Vagina (tissue), 2 donors: Measurements from ENCODE around the gene ETV2.

Experiments
- POLR2A ChIP-seq, 2 donors: fragments of 450-650 bp; IDR thresholded peaks; one replicate each; pipeline ENCODE4 v1.6.1; 2017; ENCODE audit warnings: antibody characterized with exemption in 2 of 2, mild to moderate bottlenecking in 2 of 2, moderate library complexity in 2 of 2
- POLR2AphosphoS5 ChIP-seq, 2 donors: sonication (generic); formaldehyde crosslinking; IDR thresholded peaks; one replicate each; pipeline ENCODE4 v1.9.0; 2017; ENCODE audit warnings: antibody characterized with exemption in 2 of 2, mild to moderate bottlenecking in 2 of 2, low read depth in 1 of 2; ENCODE audit not compliant: insufficient read depth in 1 of 2
- TF ChIP-seq, protein P1 (sequence below), 3 experiments: fragments of 450-650 bp in 2 of 3; fragments of 200-600 bp in 1 of 3; sonication (generic) in 1 of 3; IDR thresholded peaks; one replicate each; pipeline ENCODE4 v1.5.1; 2017 to 2019; ENCODE audit warnings: antibody characterized with exemption in 3 of 3, mild to moderate bottlenecking in 2 of 3, moderate library complexity in 2 of 3

GRCh38 chr19:35669566-35669965 lies 28.0 kb downstream of the ETV2 start:
- TF ChIP-seq, protein P1, sequence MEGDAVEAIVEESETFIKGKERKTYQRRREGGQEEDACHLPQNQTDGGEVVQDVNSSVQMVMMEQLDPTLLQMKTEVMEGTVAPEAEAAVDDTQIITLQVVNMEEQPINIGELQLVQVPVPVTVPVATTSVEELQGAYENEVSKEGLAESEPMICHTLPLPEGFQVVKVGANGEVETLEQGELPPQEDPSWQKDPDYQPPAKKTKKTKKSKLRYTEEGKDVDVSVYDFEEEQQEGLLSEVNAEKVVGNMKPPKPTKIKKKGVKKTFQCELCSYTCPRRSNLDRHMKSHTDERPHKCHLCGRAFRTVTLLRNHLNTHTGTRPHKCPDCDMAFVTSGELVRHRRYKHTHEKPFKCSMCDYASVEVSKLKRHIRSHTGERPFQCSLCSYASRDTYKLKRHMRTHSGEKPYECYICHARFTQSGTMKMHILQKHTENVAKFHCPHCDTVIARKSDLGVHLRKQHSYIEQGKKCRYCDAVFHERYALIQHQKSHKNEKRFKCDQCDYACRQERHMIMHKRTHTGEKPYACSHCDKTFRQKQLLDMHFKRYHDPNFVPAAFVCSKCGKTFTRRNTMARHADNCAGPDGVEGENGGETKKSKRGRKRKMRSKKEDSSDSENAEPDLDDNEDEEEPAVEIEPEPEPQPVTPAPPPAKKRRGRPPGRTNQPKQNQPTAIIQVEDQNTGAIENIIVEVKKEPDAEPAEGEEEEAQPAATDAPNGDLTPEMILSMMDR (IDR thresholded peaks at IDR 0.05), result no peak
- TF ChIP-seq POLR2AphosphoS5 (IDR thresholded peaks at IDR 0.05; ENCODE audit: insufficient read depth in 1 of 2, low read depth in 1 of 2), result no peak
- no peak for TF ChIP-seq POLR2A (IDR thresholded peaks at IDR 0.05)
